Neural progenitor cell (in vitro differentiated cells): ENCODE results near the gene MGAT4B. TPM values are rescaled to one million over a fixed set of nuclear protein-coding genes. Genes with fewer than 3 reads are reported as not detected.

ENCODE experiments used
- DNase-seq: peaks from one replicate; pipeline ENCODE4 v3.0.0-alpha.2; 2016; ENCODE audit warnings: low spot score
- H2AFZ ChIP-seq: fragments of 200-600 bp; sonication (generic); replicated peaks from 2 replicates; pipeline ENCODE4 v1.6.1; 2016; ENCODE audit warnings: antibody characterized with exemption
- H3F3A ChIP-seq: fragments of 200-600 bp; sonication (generic); 2 replicates; pipeline ENCODE4 v1.6.1; 2016; ENCODE audit warnings: antibody characterized with exemption, low read depth
- H3K27ac ChIP-seq: fragments of 200-600 bp; sonication (generic); 2 replicates; pipeline ENCODE4 v1.5.1; 2016; ENCODE audit warnings: mild to moderate bottlenecking
- H3K27me3 ChIP-seq: fragments of 200-600 bp; sonication (generic); 2 replicates; pipeline ENCODE4 v1.6.1; 2016; ENCODE audit warnings: mild to moderate bottlenecking, moderate library complexity
- H3K36me3 ChIP-seq: fragments of 200-600 bp; sonication (generic); 2 replicates; pipeline ENCODE4 v1.5.1; 2016
- H3K4me1 ChIP-seq: fragments of 200-600 bp; sonication (generic); 2 replicates; pipeline ENCODE4 v1.6.1; 2016; ENCODE audit warnings: mixed run types
- H3K4me2 ChIP-seq: fragments of 200-600 bp; sonication (generic); 2 replicates; pipeline ENCODE4 v1.6.1; 2016
- H3K4me3 ChIP-seq: fragments of 200-600 bp; sonication (generic); 2 replicates; pipeline ENCODE4 v1.5.1; 2016
- H3K79me2 ChIP-seq: fragments of 200-600 bp; sonication (generic); 2 replicates; pipeline ENCODE4 v1.6.1; 2016; ENCODE audit warnings: low read depth
- H3K9ac ChIP-seq: fragments of 200-600 bp; sonication (generic); 2 replicates; pipeline ENCODE4 v1.6.1; 2016
- H3K9me3 ChIP-seq: fragments of 200-600 bp; sonication (generic); 2 replicates; pipeline ENCODE4 v1.5.1; 2016; ENCODE audit warnings: low read depth
- H4K20me1 ChIP-seq: fragments of 200-600 bp; sonication (generic); 2 replicates; pipeline ENCODE4 v1.6.1; 2016; ENCODE audit warnings: low read depth
- H3K27ac Mint-ChIP-seq: 3 replicates; pipeline ENCODE4 v1.8.0; 2021; ENCODE audit warnings: mixed read lengths
- H3K27me3 Mint-ChIP-seq: 2 replicates; pipeline ENCODE4 v1.8.0; 2022; ENCODE audit warnings: low read depth, mild to moderate bottlenecking, inconsistent platforms, moderate library complexity, mixed read lengths; ENCODE audit not compliant: insufficient read depth
- H3K36me3 Mint-ChIP-seq: 3 replicates; pipeline ENCODE4 v1.8.0; 2021; ENCODE audit warnings: mixed read lengths
- H3K4me1 Mint-ChIP-seq: 3 replicates; pipeline ENCODE4 v1.8.0; 2021; ENCODE audit warnings: mixed read lengths
- H3K4me3 Mint-ChIP-seq: 3 replicates; pipeline ENCODE4 v1.8.0; 2021; ENCODE audit warnings: mild to moderate bottlenecking, moderate library complexity, mixed read lengths
- H3K9me3 Mint-ChIP-seq: 3 replicates; pipeline ENCODE4 v1.8.0; 2020; ENCODE audit warnings: mixed read lengths
- CTCF ChIP-seq: fragments of 200-600 bp; sonication (generic); IDR thresholded peaks from 2 replicates; pipeline ENCODE4 v1.5.1; 2017; ENCODE audit warnings: antibody characterized with exemption, mild to moderate bottlenecking
- EZH2 ChIP-seq: fragments of 200-600 bp; sonication (generic); IDR thresholded peaks from 2 replicates; pipeline ENCODE4 v1.6.1; 2017; ENCODE audit warnings: antibody characterized with exemption, mild to moderate bottlenecking, moderate library complexity
- EZH2phosphoT487 ChIP-seq: fragments of 200-600 bp; sonication (generic); IDR thresholded peaks from 2 replicates; pipeline ENCODE4 v1.6.1; 2017; ENCODE audit warnings: antibody characterized with exemption
- total RNA-seq: library from RNA; depleted of rRNA; stranded (reverse); fragments of >200 nt; gene quantifications from 2 replicates; pipeline ENCODE4 v1.2.3, GENCODE V29; 2015; ENCODE audit warnings: low replicate concordance

Gene MGAT4B
- total RNA-seq, 1 donor from 2014 or later: 32.1 TPM

- DNase-seq: no peak
- peaks cover 12% of the 10 kb centered on the region for H3K27me3 Mint-ChIP-seq
- H3K36me3 ChIP-seq: peaks cover 9% of the 10 kb centered on the region
- H2AFZ ChIP-seq: no peak overlapping the region
- no peaks in the 10 kb centered on the region for H3F3A ChIP-seq
- peaks cover 20% of the 10 kb centered on the region for H3K9me3 Mint-ChIP-seq
- H3K4me3 ChIP-seq: no peak overlapping the region
- H3K36me3 Mint-ChIP-seq: peaks cover 66% of the 10 kb centered on the region
- no peaks in the 10 kb centered on the region for H3K4me1 Mint-ChIP-seq
- peaks cover 5% of the 10 kb centered on the region for H4K20me1 ChIP-seq
- H3K27me3 ChIP-seq: no peaks in the 10 kb centered on the region
- no peaks in the 10 kb centered on the region for H3K9me3 ChIP-seq
- no peaks in the 10 kb centered on the region for H3K4me1 ChIP-seq
- no peak overlapping the region for H3K4me3 Mint-ChIP-seq
- no peak for TF ChIP-seq CTCF
- TF ChIP-seq EZH2phosphoT487: no peak
- no peak for TF ChIP-seq EZH2
- no peak overlapping the region for H3K27ac ChIP-seq
- no peak overlapping the region for H3K27ac Mint-ChIP-seq
- no peak overlapping the region for H3K4me2 ChIP-seq
- H3K79me2 ChIP-seq: no peaks in the 10 kb centered on the region
- no peak overlapping the region for H3K9ac ChIP-seq
Measured at GRCh38 chr5:179832039-179832745, 25.5 kb upstream of the MGAT4B start.

- Histone ChIP-seq H3K36me3 (no peaks in the 10 kb centered on the region), H3K4me3 (no peak overlapping the region), H4K20me1 (peaks cover 5% of the 10 kb centered on the region), H3K27ac (no peak overlapping the region), H3K4me2 (no peak overlapping the region), H3K27me3 (no peaks in the 10 kb centered on the region), H3K79me2 (no peaks in the 10 kb centered on the region), H3K4me1 (no peaks in the 10 kb centered on the region), H3F3A (no peaks in the 10 kb centered on the region), H3K9me3 (no peaks in the 10 kb centered on the region), H3K9ac (no peak overlapping the region), H2AFZ (no peak overlapping the region)
- TF ChIP-seq CTCF: no peak
- no peak for TF ChIP-seq EZH2
- no peak for TF ChIP-seq EZH2phosphoT487
- Mint-ChIP-seq H3K36me3 (peaks cover 62% of the 10 kb centered on the region), H3K27ac (no peak overlapping the region), H3K9me3 (peaks cover 19% of the 10 kb centered on the region), H3K4me3 (no peak overlapping the region), H3K27me3 (peaks cover 12% of the 10 kb centered on the region), H3K4me1 (peaks cover 2% of the 10 kb centered on the region)
- no peak for DNase-seq
Measured at GRCh38 chr5:179830818-179831468, 24.3 kb upstream of the MGAT4B start.

- Histone ChIP-seq H3F3A (no peaks in the 10 kb centered on the region), H3K4me3 (no peak overlapping the region), H3K4me1 (no peaks in the 10 kb centered on the region), H3K27me3 (no peaks in the 10 kb centered on the region), H3K9ac (no peak overlapping the region), H2AFZ (no peak overlapping the region), H3K9me3 (no peaks in the 10 kb centered on the region), H4K20me1 (peaks cover 10% of the 10 kb centered on the region), H3K27ac (no peak overlapping the region), H3K36me3 (no peaks in the 10 kb centered on the region), H3K79me2 (no peaks in the 10 kb centered on the region), H3K4me2 (no peak overlapping the region)
- Mint-ChIP-seq H3K36me3 (peaks cover 58% of the 10 kb centered on the region), H3K9me3 (peaks cover 18% of the 10 kb centered on the region), H3K27me3 (peaks cover 12% of the 10 kb centered on the region), H3K4me3 (no peak overlapping the region), H3K27ac (no peak overlapping the region), H3K4me1 (peaks cover 2% of the 10 kb centered on the region)
- no peak for DNase-seq
- no peak for TF ChIP-seq EZH2
- no peak for TF ChIP-seq EZH2phosphoT487
- TF ChIP-seq CTCF: no peak
Measured at GRCh38 chr5:179829732-179830435, 23.2 kb upstream of the MGAT4B start.
